Neural cell (in vitro differentiated cells): ENCODE measurements around the gene NXPH2. TPM values are rescaled to one million over a fixed set of nuclear protein-coding genes. Genes with fewer than 3 reads are reported as not detected.

ENCODE experiments used
- H2AFZ ChIP-seq: fragments of 200-600, 300-800 bp; sonication (generic), shearing (Covaris generic); 2 replicates; pipeline ENCODE4 v1.6.0; 2014; ENCODE audit warnings: low read depth, mild to moderate bottlenecking, antibody characterized with exemption, low read length, moderate library complexity
- H3F3A ChIP-seq: fragments of 200-600 bp; shearing (Covaris generic); 2 replicates; pipeline ENCODE4 v1.6.1; 2016; ENCODE audit warnings: mild to moderate bottlenecking, moderate library complexity, mixed read lengths, antibody characterized with exemption, low read length; ENCODE audit not compliant: insufficient read depth, poor library complexity, severe bottlenecking
- H3K27ac ChIP-seq: fragments of 200-600, 300-800 bp; sonication (generic), shearing (Covaris generic); 2 replicates; pipeline ENCODE4 v1.5.1; 2014; ENCODE audit warnings: mild to moderate bottlenecking, low read length, moderate library complexity
- H3K27me3 ChIP-seq: fragments of 300-800, 200-600 bp; sonication (generic), shearing (Covaris generic); 2 replicates; pipeline ENCODE4 v1.6.0; 2014; ENCODE audit warnings: mild to moderate bottlenecking, low read depth, low read length, moderate library complexity; ENCODE audit not compliant: insufficient read depth
- H3K36me3 ChIP-seq: fragments of 300-800, 200-600 bp; sonication (generic), shearing (Covaris generic); 2 replicates; pipeline ENCODE4 v1.5.1; 2014; ENCODE audit warnings: mild to moderate bottlenecking, antibody characterized with exemption, low read length, moderate library complexity; ENCODE audit not compliant: insufficient read depth
- H3K4me2 ChIP-seq: fragments of 300-800, 200-600 bp; sonication (generic), shearing (Covaris generic); 2 replicates; pipeline ENCODE4 v1.6.0; 2014; ENCODE audit warnings: mild to moderate bottlenecking, low read length
- H3K4me3 ChIP-seq: fragments of 300-800, 200-600 bp; sonication (generic), shearing (Covaris generic); 2 replicates; pipeline ENCODE4 v1.5.1; 2014; ENCODE audit warnings: mild to moderate bottlenecking, low read length, moderate library complexity
- H3K79me2 ChIP-seq: fragments of 200-600 bp; shearing (Covaris generic); replicated peaks from 2 replicates; pipeline ENCODE4 v1.6.0; 2014; ENCODE audit warnings: mild to moderate bottlenecking, low read length, moderate library complexity; ENCODE audit not compliant: insufficient read depth
- H3K9ac ChIP-seq: fragments of 300-800, 200-600 bp; sonication (generic), shearing (Covaris generic); 2 replicates; pipeline ENCODE4 v1.6.1; 2016; ENCODE audit warnings: mild to moderate bottlenecking, low read length, mixed read lengths
- H3K9me2 ChIP-seq: fragments of 200-600 bp; shearing (Covaris generic); 2 replicates; pipeline ENCODE4 v1.6.1; 2016; ENCODE audit warnings: mild to moderate bottlenecking, low read length, mixed read lengths; ENCODE audit not compliant: insufficient read depth
- H3K9me3 ChIP-seq: fragments of 200-600, 300-800 bp; sonication (generic), shearing (Covaris generic); 2 replicates; pipeline ENCODE4 v1.6.1; 2016; ENCODE audit warnings: mild to moderate bottlenecking, mixed run types, low read length, moderate library complexity, mixed read lengths
- H4K20me1 ChIP-seq: fragments of 200-600 bp; shearing (Covaris generic); 2 replicates; pipeline ENCODE4 v1.6.1; 2016; ENCODE audit warnings: mild to moderate bottlenecking, mixed run types; ENCODE audit not compliant: insufficient read depth
- CTCF ChIP-seq: fragments of 450-650 bp; IDR thresholded peaks from 2 replicates; pipeline ENCODE4 v1.5.1; 2014; ENCODE audit warnings: antibody characterized with exemption, mild to moderate bottlenecking, moderate library complexity; ENCODE audit not compliant: poor library complexity, severe bottlenecking
- EP300 ChIP-seq: fragments of 450-650 bp; conservative IDR thresholded peaks from 2 replicates; pipeline ENCODE4 v1.6.1; 2014; ENCODE audit warnings: antibody characterized with exemption, mild to moderate bottlenecking, moderate library complexity; ENCODE audit not compliant: poor library complexity, severe bottlenecking
- EZH2 ChIP-seq: fragments of 200-600, 300-800 bp; shearing (Covaris generic), sonication (generic); IDR thresholded peaks from 2 replicates; pipeline ENCODE4 v1.6.1; 2014; ENCODE audit warnings: antibody characterized with exemption, low read length, borderline replicate concordance, mild to moderate bottlenecking; ENCODE audit not compliant: insufficient read depth, poor library complexity, severe bottlenecking
- MXI1 ChIP-seq: fragments of 450-650 bp; conservative IDR thresholded peaks from 2 replicates; pipeline ENCODE4 v1.6.1; 2014; ENCODE audit warnings: antibody characterized with exemption, mild to moderate bottlenecking; ENCODE audit not compliant: poor library complexity, severe bottlenecking
- POLR2AphosphoS5 ChIP-seq: IDR thresholded peaks from 2 replicates; pipeline ENCODE4 v1.6.1; 2012
- RAD21 ChIP-seq: fragments of 450-650 bp; conservative IDR thresholded peaks from 2 replicates; pipeline ENCODE4 v1.6.1; 2014; ENCODE audit warnings: antibody characterized with exemption, mild to moderate bottlenecking, moderate library complexity
- REST ChIP-seq: IDR thresholded peaks from 2 replicates; pipeline ENCODE4 v1.6.1; 2012; ENCODE audit warnings: borderline replicate concordance
- SMC3 ChIP-seq: fragments of 450-650 bp; conservative IDR thresholded peaks from 2 replicates; pipeline ENCODE4 v1.6.1; 2014; ENCODE audit warnings: antibody characterized with exemption, mild to moderate bottlenecking, moderate library complexity; ENCODE audit not compliant: poor library complexity
- TAF1 ChIP-seq: IDR thresholded peaks from 2 replicates; pipeline ENCODE4 v1.6.1; 2012; ENCODE audit warnings: low read depth
- polyA plus RNA-seq: library from polyadenylated mRNA; depleted of rRNA; stranded (reverse); fragments of >200 nt; gene quantifications from 2 replicates; pipeline ENCODE4 v1.2.3, GENCODE V29; 2014

NXPH2 gene
- polyA plus RNA-seq, 1 donor from 2014 or later: not detected

DNA sequence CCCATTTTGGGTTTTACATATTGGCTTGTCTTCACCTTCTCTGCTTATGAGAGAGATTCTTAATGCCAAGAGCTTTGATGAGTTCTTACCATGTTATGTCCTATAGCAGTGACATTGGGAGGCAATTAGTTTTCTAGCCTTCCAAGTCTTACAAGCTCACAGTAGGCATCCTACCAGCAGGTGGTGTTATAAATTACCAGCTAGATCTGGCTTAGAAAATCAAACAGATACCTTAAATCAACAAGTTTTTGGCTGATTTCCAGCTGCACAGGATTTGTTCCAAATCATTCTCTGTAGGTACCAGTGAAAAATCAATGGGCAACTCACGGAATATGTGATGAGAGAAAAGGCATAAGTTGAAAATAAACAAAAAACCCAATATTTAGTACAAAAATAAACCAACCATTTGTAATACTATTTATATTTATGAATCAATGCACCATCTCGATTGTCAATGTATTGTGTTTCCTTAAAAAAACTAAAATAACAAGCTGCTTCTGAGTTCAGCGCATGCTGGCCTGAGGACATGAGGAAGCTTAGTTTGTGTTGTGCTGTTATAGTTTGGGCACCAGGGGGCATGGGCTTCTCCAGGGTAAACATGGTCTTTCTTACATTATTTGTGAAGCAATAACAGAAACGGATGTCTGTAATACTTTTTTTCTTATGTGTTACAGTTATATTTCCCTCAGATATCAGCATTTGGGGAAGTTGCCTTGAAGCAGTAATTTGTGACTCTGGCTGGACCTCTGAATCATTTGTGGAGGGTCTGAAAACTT lies 34.1 kb upstream of the NXPH2 start:
- Histone ChIP-seq H3K4me2 (no peak overlapping the region), H3K36me3 (no peaks in the 10 kb centered on the region), H3K9ac (no peak overlapping the region), H3K9me3 (no peaks in the 10 kb centered on the region), H3K79me2 (no peaks in the 10 kb centered on the region), H4K20me1 (no peaks in the 10 kb centered on the region), H3K9me2 (no peaks in the 10 kb centered on the region), H2AFZ (no peak overlapping the region), H3K27ac (no peak overlapping the region), H3F3A (no peaks in the 10 kb centered on the region), H3K4me3 (no peak overlapping the region), H3K27me3 (no peaks in the 10 kb centered on the region)
- TF ChIP-seq CTCF (no peak), TAF1 (no peak), REST (no peak), MXI1 (no peak), EP300 (no peak), SMC3 (no peak), POLR2AphosphoS5 (no peak), EZH2 (no peak)

DNA sequence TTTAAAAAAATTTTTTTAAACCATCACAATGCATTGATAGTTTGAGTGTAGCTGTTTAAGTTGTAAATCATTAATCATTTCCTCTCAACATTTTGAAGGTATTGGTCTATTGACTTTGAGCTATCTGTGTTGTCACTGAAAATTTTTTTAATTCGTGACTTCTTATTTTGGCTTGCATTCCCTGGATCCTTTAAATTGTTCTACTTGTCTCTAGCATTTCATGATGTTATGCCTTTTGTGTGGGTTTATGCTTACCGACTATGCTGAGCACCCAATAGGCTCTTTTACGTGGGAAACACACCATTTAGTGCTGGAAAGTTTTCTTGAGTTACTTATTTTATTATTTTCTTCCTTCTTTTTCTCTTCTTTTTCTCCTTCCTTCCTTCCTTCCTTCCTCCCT lies 31.2 kb upstream of the NXPH2 start:
- no peaks in the 10 kb centered on the region for H3K79me2 ChIP-seq
- H3K36me3 ChIP-seq: no peaks in the 10 kb centered on the region
- H3K27ac ChIP-seq: no peak overlapping the region
- H3K27me3 ChIP-seq: no peaks in the 10 kb centered on the region
- H3K4me2 ChIP-seq: no peak overlapping the region
- no peaks in the 10 kb centered on the region for H3K9me3 ChIP-seq
- no peak overlapping the region for H3K9ac ChIP-seq
- no peaks in the 10 kb centered on the region for H3K9me2 ChIP-seq
- TF ChIP-seq REST (no peak), SMC3 (no peak), MXI1 (no peak), RAD21 (no peak), TAF1 (no peak), POLR2AphosphoS5 (no peak), EZH2 (no peak), CTCF (no peak), EP300 (no peak)
- H3K4me3 ChIP-seq: no peak overlapping the region
- H2AFZ ChIP-seq: no peak overlapping the region
- H3F3A ChIP-seq: no peaks in the 10 kb centered on the region
- no peaks in the 10 kb centered on the region for H4K20me1 ChIP-seq
